ENCODE measurements around the gene ZFAND3.
"Not testable (repeated sequence)": the region's sequence is repeated elsewhere in the genome, so short reads cannot be mapped to it uniquely, and the experiment has no call there.

ZFAND3 gene

GRCh38 chr6:37948584-37948983 lies 129.1 kb downstream of the ZFAND3 start:
- not testable (repeated sequence) for H3K4me3 ChIP-seq (ENCODE audit: low read length); DNase-seq (ENCODE audit: low read depth, low spot score)

DNA sequence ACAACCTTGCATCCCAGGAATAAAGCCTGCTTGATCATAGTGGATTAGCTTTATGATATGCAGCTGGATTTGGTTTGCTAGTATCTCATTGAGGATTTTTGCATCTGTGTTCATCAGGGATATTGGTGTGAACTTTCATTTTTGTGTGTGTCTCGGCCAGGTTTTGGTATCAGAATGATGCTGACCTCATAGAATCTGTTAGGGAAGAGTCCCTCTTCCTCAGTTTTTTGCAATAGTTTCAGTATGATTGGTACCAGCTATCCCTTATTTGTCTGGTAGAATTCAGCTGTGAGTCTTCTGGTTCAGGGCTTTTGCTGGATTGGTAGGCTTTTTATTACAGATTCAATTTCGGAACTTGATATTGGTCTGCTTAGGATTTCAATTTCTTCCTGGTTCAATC lies 132.5 kb downstream of the ZFAND3 start:
- H3K4me3 ChIP-seq (ENCODE audit: low read length), result no peak overlapping the region
- DNase-seq (ENCODE audit: low read depth, low spot score), result no peak

DNA sequence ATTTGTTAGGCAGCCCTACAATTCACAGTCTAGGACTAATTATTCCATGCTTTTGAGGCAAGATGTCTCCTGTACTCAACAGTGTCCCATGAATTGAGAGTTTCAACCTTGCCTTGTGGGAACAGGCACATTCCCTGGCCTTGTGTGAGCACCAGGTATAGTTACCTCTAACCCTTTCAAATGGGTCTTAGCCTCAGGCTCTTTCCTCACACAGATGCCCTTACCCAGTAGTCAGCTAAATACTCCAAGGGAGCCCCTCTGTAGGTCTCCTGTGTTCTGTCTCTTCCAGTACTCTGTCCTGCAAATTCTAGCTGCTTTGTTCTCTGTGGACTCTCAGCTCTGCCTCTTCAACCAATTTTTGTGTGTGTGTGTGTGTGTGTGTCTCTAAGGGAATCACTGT lies 135.3 kb downstream of the ZFAND3 start:
- DNase-seq (ENCODE audit: low read depth, low spot score), result no peak
- H3K4me3 ChIP-seq (ENCODE audit: low read length), result no peak overlapping the region

DNA sequence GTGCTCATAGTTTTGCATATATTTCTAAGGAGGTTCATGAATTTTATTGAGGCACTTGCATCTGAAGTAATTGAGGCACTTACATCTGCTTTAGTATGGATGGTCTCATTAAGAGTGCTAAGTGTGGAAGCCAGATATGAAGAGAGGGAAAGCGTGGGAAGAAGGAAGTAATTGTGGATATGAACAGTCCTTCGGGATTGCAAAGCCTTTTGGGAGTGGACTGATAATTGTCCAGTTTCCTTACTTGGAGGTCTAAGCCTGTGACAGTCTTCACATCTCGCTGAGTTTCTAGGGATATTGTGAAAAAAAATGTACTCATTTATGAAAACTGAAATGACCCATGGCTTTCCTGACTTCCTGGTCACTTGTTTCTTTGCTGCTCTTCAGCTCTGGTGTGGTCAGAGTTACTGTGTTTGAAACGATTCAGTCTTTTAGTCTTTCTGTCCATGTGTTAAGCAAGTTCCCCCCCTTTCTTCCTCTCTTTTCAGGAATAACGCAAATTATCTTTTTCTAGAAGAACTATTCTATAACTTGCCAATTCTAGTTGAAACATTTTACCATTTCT lies 137.3 kb downstream of the ZFAND3 start:
- H3K4me3 ChIP-seq (ENCODE audit: low read length), result no peak overlapping the region
- no peak for DNase-seq (ENCODE audit: low read depth, low spot score)

- H3K4me3 ChIP-seq (ENCODE audit: low read length), result no peak overlapping the region
- DNase-seq (ENCODE audit: low read depth, low spot score), result no peak
Observed at GRCh38 chr6:37959061-37959460, 139.5 kb downstream of the ZFAND3 start.

DNA sequence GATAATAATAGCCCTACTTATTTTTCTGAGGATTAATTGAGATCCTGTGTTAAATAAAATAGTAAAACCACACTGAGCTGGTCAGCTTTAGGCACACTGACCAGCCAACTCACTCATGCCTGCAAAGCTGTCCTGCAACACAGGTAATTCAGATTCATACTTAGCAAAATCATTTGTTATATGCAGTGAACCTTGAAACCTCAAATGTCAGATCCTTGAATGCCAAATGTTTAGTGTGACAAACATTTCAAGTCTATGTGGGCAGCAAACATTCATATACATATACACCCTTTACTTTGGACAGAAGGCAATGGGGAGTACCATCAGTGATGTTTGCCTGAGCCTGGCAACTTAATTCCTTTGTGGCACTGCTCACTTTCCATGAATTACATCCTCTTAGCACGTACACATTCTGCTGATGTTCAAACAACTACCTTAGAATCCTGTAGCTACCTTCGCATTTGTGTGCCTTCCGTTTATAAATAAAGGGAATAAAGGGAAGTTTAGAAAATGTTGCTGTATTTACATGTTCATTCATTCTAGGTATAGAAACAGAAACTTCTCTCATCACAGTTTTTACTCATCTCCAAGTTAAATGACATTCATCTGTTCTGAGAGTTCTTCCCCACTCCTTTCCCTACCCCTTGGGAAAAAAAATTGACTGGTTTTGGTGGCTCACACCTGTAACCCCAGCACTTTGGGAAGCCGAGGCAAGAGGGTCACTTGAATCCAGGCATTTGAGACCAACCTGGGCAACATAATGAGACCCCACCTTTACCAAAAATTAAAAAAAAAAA lies 140.8 kb downstream of the ZFAND3 start:
- no peak for DNase-seq (ENCODE audit: low read depth, low spot score)
- H3K4me3 ChIP-seq (ENCODE audit: low read length), result no peak overlapping the region

GRCh38 chr6:37962481-37963080 lies 143.1 kb downstream of the ZFAND3 start:
- DNase-seq (ENCODE audit: low read depth, low spot score), result peak; percentile 85
- not testable (repeated sequence) for H3K4me3 ChIP-seq (ENCODE audit: low read length)

- DNase-seq (ENCODE audit: low read depth, low spot score), result no peak
- no peak overlapping the region for H3K4me3 ChIP-seq (ENCODE audit: low read length)
Observed at GRCh38 chr6:37965964-37966676, 146.6 kb downstream of the ZFAND3 start.

DNA sequence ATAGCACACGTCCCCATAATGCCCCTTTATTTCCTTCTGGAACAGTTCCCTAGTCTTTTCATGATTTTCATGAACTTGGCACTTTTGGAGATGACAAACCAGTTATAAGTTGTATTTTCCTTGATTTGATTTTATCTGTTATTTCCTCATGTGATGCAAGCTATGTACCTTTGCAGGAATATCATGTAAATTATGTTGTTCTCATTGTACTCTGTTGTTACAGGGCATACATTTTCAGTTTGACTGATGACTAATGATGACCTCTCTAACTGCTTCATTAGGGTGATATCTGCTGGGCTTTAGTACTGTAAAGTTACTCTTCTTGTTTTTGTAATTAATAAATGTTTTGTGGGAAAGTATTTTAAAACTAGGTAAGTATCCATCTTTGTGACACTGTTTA lies 147.3 kb downstream of the ZFAND3 start:
- DNase-seq (ENCODE audit: low read depth, low spot score), result no peak
- H3K4me3 ChIP-seq (ENCODE audit: low read length), result no peak overlapping the region

DNA sequence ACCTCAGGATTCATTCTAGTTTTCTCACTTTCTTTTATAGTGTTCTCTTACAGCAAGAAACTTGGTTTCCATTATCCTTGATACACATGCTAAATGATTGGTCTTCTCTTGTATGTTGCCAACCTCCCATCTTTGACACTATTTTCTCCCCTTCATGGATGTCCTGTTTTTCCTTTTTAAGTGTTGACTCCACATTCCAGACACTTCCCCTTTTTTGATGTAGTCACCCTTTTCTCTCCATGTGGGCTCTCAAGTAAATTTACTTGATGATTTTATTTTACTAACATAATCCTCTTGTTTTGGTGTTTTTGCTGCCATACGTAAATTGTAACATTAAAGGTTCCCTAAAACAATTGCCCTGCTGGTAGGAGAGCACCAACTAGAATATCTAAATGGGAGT lies 148.1 kb downstream of the ZFAND3 start:
- DNase-seq (ENCODE audit: low read depth, low spot score), result no peak
- no peak overlapping the region for H3K4me3 ChIP-seq (ENCODE audit: low read length)

DNA sequence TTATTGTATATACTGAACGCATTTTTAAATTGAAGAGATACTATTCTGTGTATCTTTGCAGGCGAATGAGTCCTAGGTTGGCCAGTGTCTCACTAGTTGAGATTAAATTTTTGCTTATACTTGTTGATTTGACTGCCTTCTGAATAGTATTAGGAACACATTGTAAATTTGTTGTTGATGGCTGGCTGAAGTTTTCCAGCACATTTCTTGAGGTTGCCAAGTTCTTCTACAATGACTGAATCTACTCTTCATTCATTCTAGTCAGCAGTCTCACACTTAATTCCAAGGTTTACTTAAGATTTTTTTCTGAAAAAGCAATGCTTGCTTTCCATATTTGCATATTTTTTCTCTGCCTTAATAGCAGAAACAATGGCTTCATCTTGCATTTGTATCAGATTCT lies 151.7 kb downstream of the ZFAND3 start:
- no peak overlapping the region for H3K4me3 ChIP-seq (ENCODE audit: low read length)
- no peak for DNase-seq (ENCODE audit: low read depth, low spot score)

- H3K4me3 ChIP-seq (ENCODE audit: low read length), result no peak overlapping the region
- peak; percentile 55 for DNase-seq (ENCODE audit: low read depth, low spot score)
Observed at GRCh38 chr6:37971711-37972390, 152.3 kb downstream of the ZFAND3 start.

- no peak for DNase-seq (ENCODE audit: low read depth, low spot score)
- H3K4me3 ChIP-seq (ENCODE audit: low read length), result no peak overlapping the region
Observed at GRCh38 chr6:37972994-37973757, 153.6 kb downstream of the ZFAND3 start.

DNA sequence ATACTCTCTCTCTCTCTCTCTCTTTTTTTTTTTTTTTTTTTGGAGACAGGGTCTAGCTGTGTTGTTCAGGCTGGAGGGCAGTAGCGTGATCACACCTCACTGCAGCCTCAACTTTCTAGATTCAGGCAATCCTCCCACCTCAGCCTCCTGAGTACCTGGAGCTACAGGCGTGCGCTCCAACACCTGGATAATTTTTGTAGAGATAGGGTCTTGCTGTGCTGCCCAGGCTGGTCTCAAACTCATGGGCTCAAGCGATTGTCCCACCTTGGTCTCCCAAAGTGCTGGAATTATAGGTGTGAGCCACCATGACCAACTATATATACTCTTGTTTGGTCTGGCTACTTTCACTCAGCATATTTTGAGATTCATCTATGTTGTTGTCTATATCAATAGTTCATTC lies 154.9 kb downstream of the ZFAND3 start:
- no peak for DNase-seq (ENCODE audit: low read depth, low spot score)

GRCh38 chr6:37974943-37975342 lies 155.4 kb downstream of the ZFAND3 start:
- no peak for DNase-seq (ENCODE audit: low read depth, low spot score)
- H3K4me3 ChIP-seq (ENCODE audit: low read length), result no peak overlapping the region

More for the DNA sequence above, 154.9 kb downstream of the ZFAND3 start:
- no peak overlapping the region for H3K4me3 ChIP-seq (ENCODE audit: low read length)

DNA sequence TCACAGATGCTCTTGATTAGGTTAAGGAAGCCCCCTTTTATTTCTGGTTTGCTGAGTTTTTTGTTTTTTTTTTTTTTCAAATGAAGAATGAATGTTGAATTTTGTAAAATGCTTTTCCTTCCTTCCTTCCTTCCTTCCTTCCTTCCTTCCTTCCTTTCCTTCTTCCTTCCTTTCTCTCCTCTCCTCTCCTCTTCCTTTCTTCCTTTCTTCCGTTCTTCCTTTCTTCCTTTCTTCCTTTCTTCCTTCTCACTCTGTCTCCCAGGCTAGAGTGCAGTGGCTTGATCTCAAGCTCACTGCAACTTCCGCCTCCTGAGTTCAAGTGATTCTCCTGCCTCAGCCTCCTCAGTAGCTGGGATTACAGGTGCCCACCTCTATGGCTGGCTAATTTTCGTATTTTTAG lies 158.2 kb downstream of the ZFAND3 start:
- no peak overlapping the region for H3K4me3 ChIP-seq (ENCODE audit: low read length)
- DNase-seq (ENCODE audit: low read depth, low spot score), result no peak

GRCh38 chr6:37979392-37980221 lies 160.1 kb downstream of the ZFAND3 start:
- H3K4me3 ChIP-seq (ENCODE audit: low read length), result no peak overlapping the region
- DNase-seq (ENCODE audit: low read depth, low spot score), result no peak

DNA sequence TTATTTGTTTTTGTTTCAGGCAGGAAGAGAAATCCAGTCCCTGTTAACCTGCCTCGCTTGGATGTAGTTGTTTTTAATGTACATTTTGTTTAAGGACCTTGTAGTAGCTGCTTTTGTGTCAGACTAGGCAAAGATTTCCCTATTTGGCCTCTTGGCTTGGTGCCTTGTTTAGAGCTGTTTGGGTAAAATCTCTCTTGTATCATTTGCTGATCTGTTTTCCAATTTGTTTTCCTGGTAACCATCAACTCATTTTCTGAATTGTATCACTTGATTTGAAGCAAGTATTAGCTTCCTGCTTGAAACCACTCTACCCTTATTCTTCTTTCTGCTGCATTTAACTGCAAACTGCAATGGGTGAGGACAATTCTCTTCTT lies 160.7 kb downstream of the ZFAND3 start:
- no peak for DNase-seq (ENCODE audit: low read depth, low spot score)
- no peak overlapping the region for H3K4me3 ChIP-seq (ENCODE audit: low read length)
